Iris pigment epithelial cell (primary cell): ENCODE measurements around the gene TEX35.
A peak's percentile ranks its signal among the peaks of the same experiment; 100 is the strongest.
"Not testable (repeated sequence)": the region's sequence is repeated elsewhere in the genome, so short reads cannot be mapped to it uniquely, and the experiment has no call there.

Experiments
- DNase-seq: peaks from one replicate; pipeline ENCODE4 v3.0.0-alpha.2; 2011; ENCODE audit warnings: low read depth

Gene TEX35

GRCh38 chr1:178495158-178495557 is 17.8 kb upstream of the TEX35 start:
- DNase-seq = no peak

DNA sequence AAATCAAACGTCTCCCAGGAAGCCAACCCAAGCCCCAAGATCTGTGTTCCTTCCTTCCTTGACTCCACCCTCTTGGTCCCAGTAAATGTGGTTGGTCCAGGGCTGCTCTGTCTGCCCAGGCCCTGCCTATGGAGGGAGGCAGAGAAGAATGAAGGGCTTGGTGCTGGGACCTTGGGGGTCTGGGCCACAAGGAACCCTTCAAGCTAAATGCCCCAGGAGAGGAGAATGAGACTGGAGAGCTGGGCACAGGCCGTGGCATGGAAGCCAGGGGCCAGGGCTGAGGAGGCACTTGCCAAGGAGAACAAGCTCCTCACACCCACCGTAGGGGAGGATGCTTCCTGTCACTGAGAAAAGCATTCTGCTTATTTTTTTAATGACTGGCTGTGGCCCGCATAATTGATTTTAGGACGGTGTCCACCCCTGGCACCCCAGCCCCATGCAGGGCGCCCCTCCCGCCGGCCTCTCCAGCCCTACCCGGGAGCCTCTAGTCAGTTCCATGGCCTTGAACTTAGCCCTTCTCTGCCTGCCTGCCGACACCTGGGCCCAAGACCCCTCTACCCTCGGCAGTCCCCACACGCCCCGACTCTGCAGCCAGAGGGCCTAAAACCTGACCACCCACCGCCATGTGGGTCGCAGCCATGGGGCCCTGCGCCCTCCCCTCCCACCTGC is 17.0 kb upstream of the TEX35 start:
- no peak for DNase-seq

DNA sequence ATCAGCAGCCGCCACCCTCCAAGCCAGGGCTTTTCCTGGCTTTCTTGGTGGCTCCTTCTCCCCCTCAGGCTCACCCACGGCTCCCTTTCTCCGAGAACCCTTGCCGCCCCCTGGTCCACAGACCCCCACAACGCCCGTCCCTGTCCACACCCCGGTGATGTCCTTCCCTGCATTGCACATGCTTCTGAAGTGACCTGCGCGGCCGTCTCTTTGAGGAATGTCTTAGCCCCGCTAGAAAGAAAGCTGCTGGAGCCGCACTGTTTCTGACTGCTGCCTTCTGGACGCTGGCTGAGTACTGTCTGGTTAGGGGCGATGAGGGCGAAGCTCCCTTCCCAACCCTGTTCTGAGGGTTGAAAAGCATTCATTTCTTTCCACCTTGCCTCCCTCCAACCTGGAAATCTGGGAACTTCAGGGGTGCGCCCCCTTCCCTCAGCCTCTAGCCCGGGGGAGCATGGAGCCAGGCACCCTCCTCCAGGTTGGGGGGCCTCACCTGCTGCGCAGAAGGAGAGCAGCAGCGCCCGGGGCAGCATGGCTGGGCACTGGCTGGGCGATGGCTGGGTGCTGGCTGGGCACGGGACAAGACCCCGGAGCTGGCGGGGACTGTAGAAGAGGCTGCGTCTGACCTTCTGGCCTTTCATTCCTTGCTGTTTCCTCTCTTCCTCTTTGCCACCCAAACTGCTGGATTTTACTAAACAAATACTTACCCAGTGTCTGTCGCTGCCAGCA is 16.3 kb upstream of the TEX35 start, which contains the start of gene CLEC20A:
Gene CLEC20A (minus strand): TSS at position 555 of the 726 bp plus-strand sequence. CDS start 25 bp downstream, at position 530.
- DNase-seq = no peak

DNA sequence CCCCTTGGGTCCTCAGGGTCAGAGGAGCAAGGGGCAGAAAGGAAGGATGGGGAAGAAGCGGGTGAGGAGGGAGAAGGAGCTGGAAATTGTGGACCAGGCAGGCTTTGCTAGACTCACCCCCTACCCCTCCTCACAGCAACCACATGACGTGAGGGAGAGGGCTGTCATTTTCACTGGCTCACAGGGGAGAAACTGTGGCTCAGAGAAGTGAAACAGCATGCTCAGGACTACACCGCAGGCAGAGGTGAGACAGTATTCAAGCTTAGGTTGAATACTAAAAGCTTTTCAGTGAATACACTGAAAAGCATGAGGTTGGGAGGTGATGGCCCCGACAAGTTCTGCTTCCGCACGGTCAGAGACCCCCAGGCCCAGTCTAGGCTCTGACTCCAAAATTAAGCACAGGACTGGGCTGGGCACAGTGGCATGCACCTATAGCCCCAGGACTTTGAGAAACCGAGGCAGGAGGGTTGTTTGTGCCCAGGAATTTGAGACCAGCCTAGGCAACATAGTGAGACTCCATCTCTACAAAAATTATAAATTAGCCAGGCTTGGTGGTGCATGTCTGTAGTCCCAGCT is 14.9 kb upstream of the TEX35 start:
- no peak for DNase-seq

- no peak for DNase-seq
Measured at GRCh38 chr1:178498896-178499675, 13.8 kb upstream of the TEX35 start.

- DNase-seq = no peak
Measured at GRCh38 chr1:178500091-178500770, 12.7 kb upstream of the TEX35 start.

DNA sequence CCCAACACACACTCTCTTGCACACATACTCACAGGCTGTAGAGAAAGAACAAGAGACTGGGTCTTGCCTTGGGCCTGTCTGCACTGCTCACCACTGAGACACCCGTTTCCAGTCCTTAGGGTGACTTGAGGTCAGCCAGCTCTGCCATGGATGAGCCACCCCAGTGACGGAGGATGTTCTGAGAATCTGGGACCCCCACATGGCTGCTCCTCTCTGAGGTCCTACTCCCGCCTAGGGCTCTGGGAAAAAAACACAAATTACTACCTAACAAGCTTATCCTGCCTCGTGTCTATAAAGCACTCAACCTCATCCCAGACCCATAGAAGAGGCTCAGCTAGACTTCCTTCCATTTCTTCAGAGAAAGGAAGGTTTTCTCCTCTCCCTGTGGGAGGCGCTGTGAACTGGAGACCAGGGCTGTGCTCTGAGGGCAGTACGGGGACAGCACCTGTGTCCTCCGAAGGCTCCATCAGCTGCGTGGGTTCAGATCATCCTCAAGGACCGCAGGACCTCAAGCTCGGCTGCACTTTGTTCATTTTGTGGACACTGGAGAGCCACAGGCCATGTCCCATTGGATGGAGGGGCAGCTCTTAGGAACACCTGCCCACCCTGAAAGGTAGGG is 11.9 kb upstream of the TEX35 start:
- no peak for DNase-seq

GRCh38 chr1:178501705-178502329 is 11.1 kb upstream of the TEX35 start:
- peak; percentile 59 for DNase-seq

DNA sequence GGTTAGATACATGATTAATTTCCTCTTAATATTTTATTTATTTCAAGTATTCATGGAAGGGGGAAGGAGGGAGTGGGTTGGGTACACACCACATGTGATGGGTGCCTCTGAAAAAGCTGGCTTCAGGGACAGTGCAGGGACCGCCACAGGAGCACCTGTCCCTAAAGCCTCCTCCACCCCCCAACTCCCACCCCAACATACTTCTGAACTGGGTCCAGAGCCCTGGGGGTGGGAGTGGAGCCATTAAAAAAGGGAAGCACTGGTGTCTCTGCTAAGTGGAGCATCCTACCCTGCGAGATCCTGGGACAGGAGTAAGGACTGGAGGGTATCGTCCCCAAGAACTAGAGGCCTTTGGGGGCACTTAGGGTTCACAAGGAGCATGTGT is 10.6 kb upstream of the TEX35 start:
- DNase-seq = no peak

- no peak for DNase-seq
Measured at GRCh38 chr1:178502856-178503255, 10.1 kb upstream of the TEX35 start.

DNA sequence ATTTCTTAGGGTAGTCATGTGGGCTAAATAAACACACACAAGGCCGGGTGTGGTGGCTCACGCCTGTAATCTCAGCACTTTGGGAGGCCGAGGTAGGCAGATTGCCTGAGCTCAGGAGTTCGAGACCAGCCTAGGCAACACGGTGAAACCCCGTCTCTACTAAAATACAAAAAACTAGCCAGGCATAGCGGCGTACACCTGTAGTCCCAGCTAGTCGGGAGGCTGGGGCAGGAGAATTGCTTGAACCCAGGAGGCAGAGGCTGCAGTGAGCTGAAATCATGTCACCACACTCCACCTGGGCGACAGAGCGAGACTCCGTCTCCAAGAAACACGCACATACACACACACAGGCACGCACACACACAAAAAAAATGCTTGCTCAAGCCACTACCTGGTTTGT is 9.6 kb upstream of the TEX35 start:
- not testable (repeated sequence) for DNase-seq

- no peak for DNase-seq
Measured at GRCh38 chr1:178503849-178504248, 9.1 kb upstream of the TEX35 start.

DNA sequence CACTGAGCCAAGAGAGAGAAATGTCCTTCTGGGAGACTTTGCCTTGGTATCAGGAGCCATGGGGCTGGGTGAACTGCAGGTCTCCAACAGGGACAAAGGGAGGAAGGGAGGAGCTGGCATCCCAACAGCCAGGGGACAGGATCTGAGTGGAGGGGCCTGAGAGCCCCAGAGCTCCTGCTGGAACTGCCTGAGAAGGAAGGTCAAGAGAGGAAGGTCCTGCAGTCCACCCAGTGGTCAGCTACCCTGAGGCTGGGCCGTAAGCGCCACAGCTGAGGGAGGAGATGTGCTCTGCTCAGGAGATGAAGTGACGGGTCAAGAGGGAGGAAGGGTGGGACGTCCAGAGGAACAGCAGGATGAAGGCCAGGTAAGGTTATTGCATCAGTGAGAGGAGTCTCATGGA is 8.6 kb upstream of the TEX35 start:
- no peak for DNase-seq

DNA sequence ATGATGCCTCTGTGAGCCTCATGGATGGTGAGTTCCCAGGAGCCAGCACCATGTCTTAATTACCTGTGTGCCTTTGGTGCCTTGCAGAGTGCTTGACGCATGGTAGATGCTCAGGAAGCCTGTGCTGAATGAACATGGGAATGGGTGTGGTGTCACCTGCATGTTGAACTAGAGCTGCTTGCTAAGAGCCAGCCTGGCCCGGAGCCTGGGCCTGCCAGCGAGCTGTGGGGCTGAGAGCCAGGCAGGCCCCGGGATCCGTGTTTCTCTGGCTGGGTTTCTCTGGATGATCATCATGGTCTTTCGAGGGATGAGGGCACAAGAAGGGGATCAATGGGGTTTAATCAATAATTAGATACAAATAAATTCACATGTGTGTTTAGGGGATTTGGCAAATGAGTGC is 6.7 kb upstream of the TEX35 start:
- DNase-seq = no peak

GRCh38 chr1:178506669-178507068 is 6.2 kb upstream of the TEX35 start:
- no peak for DNase-seq

- DNase-seq = no peak
Measured at GRCh38 chr1:178509414-178510007, 3.4 kb upstream of the TEX35 start.

GRCh38 chr1:178510155-178510554 is 2.8 kb upstream of the TEX35 start:
- peak; percentile 45 for DNase-seq

DNA sequence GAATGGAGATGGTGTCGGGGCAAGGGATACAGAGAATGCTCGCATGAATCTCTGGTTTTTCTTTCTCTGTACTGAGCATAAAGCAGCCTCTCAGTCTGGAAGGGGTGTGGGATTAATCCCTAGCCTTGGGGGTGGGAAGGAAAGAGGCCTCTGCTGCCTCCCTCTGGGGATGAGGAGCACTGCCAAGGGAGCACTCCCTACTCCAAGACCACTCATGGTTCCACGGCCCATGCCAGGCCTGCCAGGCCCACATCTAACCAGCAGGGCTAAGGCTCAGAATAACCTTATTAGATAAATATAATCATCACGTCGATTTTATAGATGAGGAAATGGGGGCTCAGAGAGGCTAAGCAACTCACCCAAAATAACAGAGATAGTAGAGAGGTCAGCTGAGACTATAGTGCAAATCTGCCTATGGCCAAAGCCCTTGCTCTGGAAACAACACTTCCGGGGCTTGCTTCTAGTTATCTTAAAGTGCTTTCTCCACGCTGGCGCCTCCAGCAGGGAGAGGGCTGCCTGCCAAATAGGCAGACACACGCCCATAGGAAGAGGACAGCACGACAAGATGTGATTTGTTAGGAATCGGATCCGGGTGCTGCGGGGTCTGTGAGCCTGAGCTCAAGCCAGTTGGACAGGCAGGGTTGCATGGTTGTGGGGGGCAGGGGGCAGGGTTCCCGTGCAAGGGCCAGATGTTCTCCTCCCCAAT is 522 bp downstream of the TEX35 start:
- peak; percentile 17 for DNase-seq

- no peak for DNase-seq
Measured at GRCh38 chr1:178516110-178516509, 3.2 kb downstream of the TEX35 start.

- DNase-seq = no peak
Measured at GRCh38 chr1:178518894-178519293, 6.0 kb downstream of the TEX35 start.
